ENCODE results near the gene AMBRA1. TPM values are rescaled to one million over a fixed set of nuclear protein-coding genes. Genes with fewer than 3 reads are reported as not detected.

The AMBRA1 gene
- total and polyA plus RNA-seq, 2 of the 8 experiments (the other 6 are each of a cell fraction or from before 2014, with no cell fraction given), result 14.2 to 37.4 TPM

- no peak for TF ChIP-seq ATF2 (IDR thresholded peaks at IDR 0.05; ENCODE audit: low read length)
- no peak for TF ChIP-seq KDM1A (IDR thresholded peaks at IDR 0.05; ENCODE audit: borderline replicate concordance, low read length)
- no peak for TF ChIP-seq CTBP2 (IDR thresholded peaks at IDR 0.05; ENCODE audit: borderline replicate concordance, insufficient read depth, insufficient read length, low read length)
- TF ChIP-seq CEBPB (IDR thresholded peaks at IDR 0.05; ENCODE audit: low read depth, low read length), result no peak
These were observed 49.7 kb upstream of the AMBRA1 start (continued) for GRCh38 chr11:46643531-46643930.

All from H1 (cell line).